WTC11 (cell line): ENCODE results near the gene ZNF770.

ENCODE experiments used
- ATF2 ChIP-seq: sonication (generic); formaldehyde crosslinking; IDR thresholded peaks from 2 replicates; pipeline ENCODE4 v1.8.1; 2022; ENCODE audit warnings: low read depth, missing genetic modification reagents, borderline replicate concordance
- CTCF ChIP-seq: fragments of 200-600 bp; IDR thresholded peaks from 2 replicates; pipeline ENCODE4 v1.8.0; 2022; ENCODE audit warnings: antibody characterized with exemption
- FOXJ3 ChIP-seq: sonication (generic); formaldehyde crosslinking; IDR thresholded peaks from 2 replicates; pipeline ENCODE4 v1.9.0; 2021; ENCODE audit warnings: missing genetic modification reagents, mild to moderate bottlenecking, borderline replicate concordance
- HMGA2 ChIP-seq: fragments of 250-450 bp; sonication (Bioruptor Pico); IDR thresholded peaks from 2 replicates; pipeline ENCODE4 v1.4.0; 2021; ENCODE audit warnings: mild to moderate bottlenecking, moderate library complexity
- HMGXB4 ChIP-seq: sonication (generic); formaldehyde crosslinking; IDR thresholded peaks from 2 replicates; pipeline ENCODE4 v1.8.1; 2023; ENCODE audit warnings: mild to moderate bottlenecking, moderate library complexity, missing genetic modification reagents
- MAX ChIP-seq: sonication (generic); formaldehyde crosslinking; IDR thresholded peaks from 2 replicates; pipeline ENCODE4 v1.8.0; 2022; ENCODE audit warnings: mild to moderate bottlenecking, missing genetic modification reagents
- NFE2L1 ChIP-seq: sonication (generic); formaldehyde crosslinking; IDR thresholded peaks from 2 replicates; pipeline ENCODE4 v1.8.1; 2023; ENCODE audit warnings: missing genetic modification reagents
- USF1 ChIP-seq: sonication (generic); formaldehyde crosslinking; IDR thresholded peaks from 2 replicates; pipeline ENCODE4 v1.8.0; 2022; ENCODE audit warnings: mild to moderate bottlenecking, missing genetic modification reagents
- USF2 ChIP-seq: sonication (generic); formaldehyde crosslinking; IDR thresholded peaks from 2 replicates; pipeline ENCODE4 v1.8.1; 2023; ENCODE audit warnings: mild to moderate bottlenecking, missing genetic modification reagents, moderate library complexity

GRCh38 chr15:34951993-34952392 lies 36.1 kb downstream of the ZNF770 start:
- TF ChIP-seq CTCF (no peak), HMGA2 (CRISPR knock-in tag) (no peak), FOXJ3 (CRISPR knock-in tag) (no peak), ATF2 (no peak), NFE2L1 (CRISPR knock-in tag) (no peak), HMGXB4 (CRISPR knock-in tag) (no peak), MAX (CRISPR knock-in tag) (no peak), USF1 (no peak), USF2 (CRISPR knock-in tag) (no peak)
